K562 (cell line): ENCODE results near the gene DNASE1L3. TPM values are rescaled to one million over a fixed set of nuclear protein-coding genes. Genes with fewer than 3 reads are reported as not detected.

Experiments used
- ATAC-seq: fragments of 200-7000 bp; cut with Tn5 transposase; 3 replicates; pipeline ENCODE4 v1.9.1; 2020; ENCODE audit warnings: moderate library complexity
- Bru-seq: library from RNA; stranded (reverse); fragments of 400-500 nt; gene quantifications from one replicate; lab custom pipeline; 2021; lab: Mats Ljungman, UMichigan
- BruChase-seq, 2 experiments: library from RNA; stranded (reverse); fragments of 400-500 nt; gene quantifications; one replicate each; lab custom pipeline; 2021; lab: Mats Ljungman, UMichigan
- BruUV-seq: library from RNA; stranded (reverse); fragments of 400-500 nt; replicated peaks from 2 replicates; lab custom pipeline; 2021; lab: Mats Ljungman, UMichigan
- CTCF ChIA-PET: fragments of 300-600 bp; formaldehyde crosslinking; extraction: SDS; loops from one replicate; lab custom pipeline; 2021; ENCODE audit warnings: low intra/inter-chr PET ratio; lab: Yijun Ruan, JAX
- POLR2A ChIA-PET: fragments of 300-600, 350-650 bp; sonication (Branson Sonifier 250); formaldehyde crosslinking; extraction: SDS; loops from one replicate; lab custom pipeline; 2021; ENCODE audit warnings: antibody characterized with exemption, inconsistent platforms; lab: Yijun Ruan, JAX
- DNase-seq, 4 experiments: peaks; one replicate each; pipeline versions ENCODE4 v3.0.0 to v3.0.0-alpha.2; 2011 to 2018; ENCODE audit warnings: low spot score in 3 of 4, mixed read lengths in 3 of 4; ENCODE audit errors: extremely low read depth in 1 of 4
- FAIRE-seq: peaks from 2 replicates; lab custom pipeline; 2011; peaks lifted over from hg19 to GRCh38; lab: Jason Lieb, UNC
- H2AFZ ChIP-seq: 2 replicates; pipeline ENCODE4 v1.6.0; 2011; ENCODE audit warnings: low read depth, low read length, control low read depth, inconsistent platforms
- H3K27ac ChIP-seq: fragments of 200-600 bp; 3 replicates; pipeline ENCODE4 v1.8.0; 2011; ENCODE audit warnings: low read depth, mild to moderate bottlenecking, control low read depth, inconsistent platforms, low read length, moderate library complexity, mixed read lengths; ENCODE audit errors: extremely low read depth
- H3K27me3 ChIP-seq, 2 experiments: fragments of 300-600 bp in 1 of 2; 2 replicates in 1 of 2; 3 replicates in 1 of 2; pipeline versions ENCODE4 v1.6.0 to v1.8.0; 2011; ENCODE audit warnings: inconsistent platforms in 2 of 2, low read length in 2 of 2, mild to moderate bottlenecking in 1 of 2, mixed read lengths in 1 of 2, moderate library complexity in 1 of 2; ENCODE audit not compliant: control insufficient read depth in 2 of 2, insufficient read depth in 2 of 2
- H3K36me3 ChIP-seq: fragments of 300-600 bp; 3 replicates; pipeline ENCODE4 v1.8.0; 2011; ENCODE audit warnings: mild to moderate bottlenecking, low read length, inconsistent platforms; ENCODE audit not compliant: control insufficient read depth, insufficient read depth
- H3K4me1 ChIP-seq, 2 experiments: fragments of 200-600 bp in 1 of 2; replicated peaks in 1 of 2; 2 replicates in 1 of 2; 3 replicates in 1 of 2; pipeline versions ENCODE4 v1.5.1 to v1.8.0; 2011; ENCODE audit warnings: inconsistent platforms in 2 of 2, low read length in 2 of 2, mild to moderate bottlenecking in 1 of 2, mixed read lengths in 1 of 2, moderate library complexity in 1 of 2; ENCODE audit not compliant: control insufficient read depth in 2 of 2, insufficient read depth in 2 of 2
- H3K4me2 ChIP-seq: 2 replicates; pipeline ENCODE4 v1.6.1; 2011; ENCODE audit warnings: low read length, control low read depth, inconsistent platforms, mixed read lengths; ENCODE audit not compliant: insufficient read depth
- H3K4me3 ChIP-seq: fragments of 200-600 bp; sonication (generic), shearing (Covaris generic); 2 replicates; pipeline ENCODE4 v1.5.1; 2016; ENCODE audit warnings: control low read depth, inconsistent platforms
- H3K79me2 ChIP-seq: fragments of 200-600 bp; 3 replicates; pipeline ENCODE4 v1.8.0; 2011; ENCODE audit warnings: low read length, inconsistent platforms; ENCODE audit not compliant: control insufficient read depth, insufficient read depth
- H3K9ac ChIP-seq, 2 experiments: 2 replicates each; pipeline versions ENCODE4 v1.6.0 to v1.6.1; 2011; ENCODE audit warnings: low read depth in 2 of 2, low read length in 2 of 2, control low read depth in 1 of 2, inconsistent platforms in 1 of 2, mild to moderate bottlenecking in 1 of 2, mixed read lengths in 1 of 2; ENCODE audit not compliant: insufficient read depth in 1 of 2
- H3K9me1 ChIP-seq: one replicate; pipeline ENCODE4 v1.6.0; 2011; ENCODE audit warnings: inconsistent platforms, mild to moderate bottlenecking, low read length, moderate library complexity; ENCODE audit not compliant: control insufficient read depth, insufficient read depth
- H3K9me3 ChIP-seq: replicated peaks from 2 replicates; pipeline ENCODE4 v1.5.1; 2011; ENCODE audit warnings: low read depth, low read length, inconsistent platforms; ENCODE audit not compliant: control insufficient read depth, insufficient read depth
- H4K20me1 ChIP-seq: replicated peaks from 2 replicates; pipeline ENCODE4 v1.6.1; 2011; ENCODE audit warnings: low read length, inconsistent platforms, mixed read lengths; ENCODE audit not compliant: control insufficient read depth, insufficient read depth
- MCM7 ChIP-seq, 2 experiments: fragments of 450-650 bp; IDR thresholded peaks; 2 replicates each; pipeline ENCODE4 v1.6.1; 2016 to 2018
- SP1 ChIP-seq: sonication (generic); formaldehyde crosslinking; IDR thresholded peaks from 2 replicates; pipeline ENCODE4 v1.8.1; 2022; ENCODE audit warnings: mild to moderate bottlenecking, missing genetic modification reagents
- XRCC4 ChIP-seq: IDR thresholded peaks from one replicate; pipeline ENCODE4 v1.6.1; 2011; ENCODE audit not compliant: insufficient read depth, insufficient read length; ENCODE audit errors: extremely low read depth
- ZNF175 ChIP-seq: fragments of 200-800 bp; sonication (Bioruptor generic); IDR thresholded peaks from 2 replicates; pipeline ENCODE4 v1.6.1; 2016; ENCODE audit warnings: low read depth, mild to moderate bottlenecking, missing genetic modification characterization, missing compliant biosample characterization
- ZNF583 ChIP-seq: fragments of 250-450 bp; sonication (Bioruptor Pico); IDR thresholded peaks from 2 replicates; pipeline ENCODE4 v1.4.0; 2020
- WGBS: fragments of 100-300 bp; shearing (Covaris generic); methylation state at CpG from one replicate; pipeline ENCODE4 v1.1.6; 2016; ENCODE audit warnings: low coverage, mixed read lengths; ENCODE audit not compliant: insufficient coverage; ENCODE audit errors: missing lambda C conversion rate; 5-methylcytosine and 5-hydroxymethylcytosine counted together
- in situ Hi-C: fragments of 300-500 bp; cut with MboI; formaldehyde crosslinking; loops from 4 replicates; pipeline ENCODE4 v1.15.0; 2018; ENCODE audit warnings: inconsistent platforms, mixed read lengths
- intact Hi-C: fragments of 100-400 bp; cut with micrococcal nuclease; formaldehyde crosslinking; loops from 2 replicates; pipeline ENCODE4 v1.14.2; 2022
- long read RNA-seq, 3 experiments: library from polyadenylated mRNA in 2 of 3; library from RNA in 1 of 3; unstranded in 2 of 3; stranded (forward) in 1 of 3; transcript quantifications; one replicate each; pipeline ENCODE4 v2.0.0, GENCODE V29; 2019 to 2022
- polyA minus RNA-seq, 3 experiments: library from RNA; depleted of rRNA, polyadenylated mRNA; stranded (reverse); fragments of >200 nt; gene quantifications; 2 replicates each; pipeline ENCODE4 v1.2.3, GENCODE V29; 2011
- polyA plus RNA-seq, 8 experiments: library from polyadenylated mRNA; depleted of rRNA in 4 of 8; stranded (reverse) in 5 of 8; unstranded in 3 of 8; fragments of >200 nt; fragmentation: Nextera tagmentation in 2 of 8; fragmentation: Illumina TruSeq in 1 of 8; extraction: Ambion mirVana in 2 of 8; extraction: Trizol in 1 of 8; gene quantifications; 2 replicates each; pipeline versions ENCODE4 v1.2.1 to v1.2.3, GENCODE V29; 2011 to 2014; ENCODE audit warnings: inconsistent platforms in 1 of 8, missing spikeins in 1 of 8
- total RNA-seq, 7 experiments: library from RNA; depleted of rRNA in 6 of 7; stranded (reverse); fragments of >200 nt in 6 of 7; fragmentation: Illumina TruSeq in 2 of 7; extraction: Trizol in 2 of 7; gene quantifications; 2 replicates each; pipeline versions ENCODE4 v1.2.1 to v1.2.3, GENCODE V29; 2011 to 2021; ENCODE audit warnings: low replicate concordance in 1 of 7
- TF ChIP-seq, protein P1 (sequence below), 2 experiments: fragments of 450-650 bp in 1 of 2; sonication (generic) in 1 of 2; formaldehyde crosslinking in 1 of 2; IDR thresholded peaks; 2 replicates each; pipeline versions ENCODE4 v1.7.1 to v1.9.0; 2016 to 2022; ENCODE audit warnings: inconsistent platforms in 1 of 2, mild to moderate bottlenecking in 1 of 2, missing genetic modification reagents in 1 of 2

DNASE1L3 gene, protein sequence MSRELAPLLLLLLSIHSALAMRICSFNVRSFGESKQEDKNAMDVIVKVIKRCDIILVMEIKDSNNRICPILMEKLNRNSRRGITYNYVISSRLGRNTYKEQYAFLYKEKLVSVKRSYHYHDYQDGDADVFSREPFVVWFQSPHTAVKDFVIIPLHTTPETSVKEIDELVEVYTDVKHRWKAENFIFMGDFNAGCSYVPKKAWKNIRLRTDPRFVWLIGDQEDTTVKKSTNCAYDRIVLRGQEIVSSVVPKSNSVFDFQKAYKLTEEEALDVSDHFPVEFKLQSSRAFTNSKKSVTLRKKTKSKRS
- total RNA-seq (2011; cell fraction: chromatin; rRNA removed; ENCODE audit: low replicate concordance), result not detected in 2 replicates
- not detected in 2 replicates for total RNA-seq (2011; cell fraction: nucleolus; rRNA removed)
- not detected in 2 replicates for total RNA-seq (2011; cell fraction: nucleoplasm; rRNA removed)
- total RNA-seq (2014; rRNA removed) (not detected in 2 replicates), total RNA-seq (2014; rRNA removed; fragmentation: Illumina TruSeq; extraction: Trizol) (not detected in 2 replicates), total RNA-seq (2015; rRNA removed; fragmentation: Illumina TruSeq; extraction: Trizol) (not detected in 2 replicates), total RNA-seq (2021) (not detected in 2 replicates), polyA plus RNA-seq (2011; rRNA removed) (0.06 TPM in 1 of 2 replicates, not detected in the other), polyA plus RNA-seq (2014; fragmentation: Illumina TruSeq; extraction: Trizol) (not detected in 2 replicates), polyA plus RNA-seq (2014; fragmentation: Nextera tagmentation; extraction: Ambion mirVana) (not detected), polyA plus RNA-seq (2014; rRNA removed) (not detected in 2 replicates), polyA minus RNA-seq (2011; rRNA and poly(A)+ RNA removed) (not detected in 2 replicates), Bru-seq, nascent RNA (not detected), BruChase-seq, experiment 1, labeled RNA remaining after a 2-hour chase (not detected), BruChase-seq, experiment 2, labeled RNA remaining after a 6-hour chase (not detected)
- not detected in 2 replicates for polyA plus RNA-seq (2011; cell fraction: cytosol; rRNA removed)
- not detected in 2 replicates for polyA plus RNA-seq (2011; cell fraction: nucleus; rRNA removed)
- polyA plus RNA-seq (2012), result not detected in 2 replicates
- not detected in 2 replicates for polyA minus RNA-seq (2011; cell fraction: cytosol; rRNA and poly(A)+ RNA removed)
- polyA minus RNA-seq (2011; cell fraction: nucleus; rRNA and poly(A)+ RNA removed), result not detected in 2 replicates
- long read RNA-seq, experiment 1, result 0 reads
- long read RNA-seq, experiment 2, result 0 reads
- long read RNA-seq, experiment 3, result 0 reads

DNA sequence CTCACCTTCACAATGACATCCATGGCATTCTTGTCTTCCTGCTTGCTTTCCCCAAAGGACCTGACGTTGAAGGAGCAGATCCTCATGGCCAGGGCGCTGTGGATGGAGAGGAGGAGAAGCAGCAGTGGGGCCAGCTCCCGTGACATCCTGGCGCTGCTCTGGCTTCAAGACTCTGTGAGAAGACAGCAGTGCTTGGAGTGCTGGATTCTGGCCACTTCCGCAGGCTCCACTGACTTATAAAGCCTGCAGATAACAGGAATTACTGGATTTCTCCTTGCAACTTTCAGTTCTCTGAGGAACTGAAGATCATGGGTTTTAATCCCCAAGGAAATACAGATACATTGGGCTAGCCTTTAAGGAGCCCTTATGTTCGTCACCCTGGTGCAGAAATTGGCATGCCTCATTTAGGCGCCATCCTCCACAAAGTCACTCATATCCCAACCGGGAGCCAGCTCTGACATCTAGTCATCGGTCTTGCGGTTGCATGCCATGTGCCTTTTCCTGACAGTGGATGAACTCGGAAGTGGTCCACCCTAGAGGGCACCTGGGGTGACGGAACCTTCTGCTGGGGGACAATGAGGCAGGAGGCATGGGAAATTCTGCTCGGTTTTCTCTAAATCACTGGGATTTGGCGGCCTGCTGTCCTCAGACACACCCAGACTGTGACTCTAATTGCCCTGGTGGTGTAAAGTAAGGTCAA lies at the start of gene DNASE1L3:
Gene DNASE1L3, minus strand, starts transcription at position 212 of the 700 bp plus-strand sequence. Its CDS starts 66 bp downstream, at position 146.
- Histone ChIP-seq H3K27me3 (peaks cover 4 to 43% of the 10 kb centered on the region in 2 experiments; a peak in 4 of 5 replicates), H3K4me2 (no peak within 1 kb of the TSS), H3K79me2 (no peaks in the 10 kb centered on the region), H3K27ac (no peak within 1 kb of the TSS), H3K9me3 (no peaks in the 10 kb centered on the region), H3K4me3 (no peak within 1 kb of the TSS), H3K9ac (no peak within 1 kb of the TSS), H3K4me1 (no peaks in the 10 kb centered on the region), H3K9me1 (no peaks in the 10 kb centered on the region), H4K20me1 (no peaks in the 10 kb centered on the region), H3K36me3 (no peaks in the 10 kb centered on the region), H2AFZ (no peak within 1 kb of the TSS)
- DNase-seq (no peak), FAIRE-seq (no peak), ATAC-seq (no peak)
- BruUV-seq, result no TSS peak
- in situ Hi-C loops, result no loop called here
- intact Hi-C loops, result no loop called here
- 13% methylated on average over 13 of the region's 14 CpGs for WGBS
- ChIA-PET CTCF (no interaction called here), POLR2A (interaction anchor here (0.7 kb wide), 1 partner anchor 107 kb away, joined by 4 read pairs; no protein-coding TSS in a partner anchor)
- TF ChIP-seq, protein P1, sequence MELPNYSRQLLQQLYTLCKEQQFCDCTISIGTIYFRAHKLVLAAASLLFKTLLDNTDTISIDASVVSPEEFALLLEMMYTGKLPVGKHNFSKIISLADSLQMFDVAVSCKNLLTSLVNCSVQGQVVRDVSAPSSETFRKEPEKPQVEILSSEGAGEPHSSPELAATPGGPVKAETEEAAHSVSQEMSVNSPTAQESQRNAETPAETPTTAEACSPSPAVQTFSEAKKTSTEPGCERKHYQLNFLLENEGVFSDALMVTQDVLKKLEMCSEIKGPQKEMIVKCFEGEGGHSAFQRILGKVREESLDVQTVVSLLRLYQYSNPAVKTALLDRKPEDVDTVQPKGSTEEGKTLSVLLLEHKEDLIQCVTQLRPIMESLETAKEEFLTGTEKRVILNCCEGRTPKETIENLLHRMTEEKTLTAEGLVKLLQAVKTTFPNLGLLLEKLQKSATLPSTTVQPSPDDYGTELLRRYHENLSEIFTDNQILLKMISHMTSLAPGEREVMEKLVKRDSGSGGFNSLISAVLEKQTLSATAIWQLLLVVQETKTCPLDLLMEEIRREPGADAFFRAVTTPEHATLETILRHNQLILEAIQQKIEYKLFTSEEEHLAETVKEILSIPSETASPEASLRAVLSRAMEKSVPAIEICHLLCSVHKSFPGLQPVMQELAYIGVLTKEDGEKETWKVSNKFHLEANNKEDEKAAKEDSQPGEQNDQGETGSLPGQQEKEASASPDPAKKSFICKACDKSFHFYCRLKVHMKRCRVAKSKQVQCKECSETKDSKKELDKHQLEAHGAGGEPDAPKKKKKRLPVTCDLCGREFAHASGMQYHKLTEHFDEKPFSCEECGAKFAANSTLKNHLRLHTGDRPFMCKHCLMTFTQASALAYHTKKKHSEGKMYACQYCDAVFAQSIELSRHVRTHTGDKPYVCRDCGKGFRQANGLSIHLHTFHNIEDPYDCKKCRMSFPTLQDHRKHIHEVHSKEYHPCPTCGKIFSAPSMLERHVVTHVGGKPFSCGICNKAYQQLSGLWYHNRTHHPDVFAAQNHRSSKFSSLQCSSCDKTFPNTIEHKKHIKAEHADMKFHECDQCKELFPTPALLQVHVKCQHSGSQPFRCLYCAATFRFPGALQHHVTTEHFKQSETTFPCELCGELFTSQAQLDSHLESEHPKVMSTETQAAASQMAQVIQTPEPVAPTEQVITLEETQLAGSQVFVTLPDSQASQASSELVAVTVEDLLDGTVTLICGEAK (IDR thresholded peaks at IDR 0.05), result no peak
- TF ChIP-seq, protein P1 (CRISPR knock-in tag; IDR thresholded peaks at IDR 0.05), result no peak
- no peak for TF ChIP-seq MCM7 (IDR thresholded peaks at IDR 0.05)
- no peak for TF ChIP-seq XRCC4
- no peak for TF ChIP-seq SP1 (CRISPR knock-in tag)
- TF ChIP-seq ZNF583, result no peak
- no peak for TF ChIP-seq ZNF175 (CRISPR knock-in tag)
